ENCODE results near the gene CFAP77. TPM values are rescaled to one million over a fixed set of nuclear protein-coding genes. Genes with fewer than 3 reads are reported as not detected.

Gene CFAP77
- total RNA-seq, 4 donors from 2014 or later: not detected

DNA sequence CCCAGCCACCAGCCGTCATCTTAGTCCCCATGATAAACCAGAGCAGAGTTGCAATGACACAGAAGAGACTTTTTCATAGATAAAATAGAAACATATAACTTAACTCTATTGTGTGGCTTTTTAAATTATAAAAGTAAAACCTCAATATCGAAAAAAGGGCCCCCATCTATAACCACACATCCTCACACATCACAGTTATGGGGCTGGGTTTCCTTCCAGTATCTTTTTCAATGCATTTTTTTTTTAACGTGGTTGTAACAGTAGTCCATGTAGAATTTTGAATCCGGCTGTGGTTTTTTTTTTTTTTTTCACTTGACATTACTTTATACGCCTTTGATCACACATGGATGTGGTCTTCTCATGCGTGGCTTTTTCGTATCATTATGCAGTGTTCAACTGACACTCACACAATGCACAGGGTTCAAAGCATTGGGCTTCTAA, 77.4 kb downstream of the CFAP77 start:
- no peak overlapping the region for H3K27ac ChIP-seq
- no peaks in the 10 kb centered on the region for H3K9me3 ChIP-seq
- DNase-seq: no peak
- in situ Hi-C loops (cut with MboI; ENCODE audit: low pct_ligation_motif_present in 1 of 4, low pct_unique_long_range_greater_than_20kb in 1 of 4, low sequenced_read_pairs in 3 of 4): no loop called here
- intact Hi-C loops (cut with DNase I; ENCODE audit: low total_unique reads): no loop called here
- TF ChIP-seq EP300 (IDR thresholded peaks at IDR 0.05; ENCODE audit: low read depth) (no peak), POLR2A (IDR thresholded peaks at IDR 0.05) (no peak), POLR2AphosphoS5 (IDR thresholded peaks at IDR 0.05) (no peak)
- TF ChIP-seq, protein P1, sequence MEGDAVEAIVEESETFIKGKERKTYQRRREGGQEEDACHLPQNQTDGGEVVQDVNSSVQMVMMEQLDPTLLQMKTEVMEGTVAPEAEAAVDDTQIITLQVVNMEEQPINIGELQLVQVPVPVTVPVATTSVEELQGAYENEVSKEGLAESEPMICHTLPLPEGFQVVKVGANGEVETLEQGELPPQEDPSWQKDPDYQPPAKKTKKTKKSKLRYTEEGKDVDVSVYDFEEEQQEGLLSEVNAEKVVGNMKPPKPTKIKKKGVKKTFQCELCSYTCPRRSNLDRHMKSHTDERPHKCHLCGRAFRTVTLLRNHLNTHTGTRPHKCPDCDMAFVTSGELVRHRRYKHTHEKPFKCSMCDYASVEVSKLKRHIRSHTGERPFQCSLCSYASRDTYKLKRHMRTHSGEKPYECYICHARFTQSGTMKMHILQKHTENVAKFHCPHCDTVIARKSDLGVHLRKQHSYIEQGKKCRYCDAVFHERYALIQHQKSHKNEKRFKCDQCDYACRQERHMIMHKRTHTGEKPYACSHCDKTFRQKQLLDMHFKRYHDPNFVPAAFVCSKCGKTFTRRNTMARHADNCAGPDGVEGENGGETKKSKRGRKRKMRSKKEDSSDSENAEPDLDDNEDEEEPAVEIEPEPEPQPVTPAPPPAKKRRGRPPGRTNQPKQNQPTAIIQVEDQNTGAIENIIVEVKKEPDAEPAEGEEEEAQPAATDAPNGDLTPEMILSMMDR (IDR thresholded peaks at IDR 0.05): no peak
- H3K4me1 ChIP-seq: no peaks in the 10 kb centered on the region
- 66 to 67% methylated on average over 7 of the region's 7 CpGs for WGBS, 2 donors (ENCODE audit: low coverage in 1 of 2)
- no peak overlapping the region for H3K4me3 ChIP-seq
- no peaks in the 10 kb centered on the region for H3K36me3 ChIP-seq
- peaks cover 85% of the 10 kb centered on the region for H3K27me3 ChIP-seq

GRCh38 chr9:132487980-132488535, 78.0 kb downstream of the CFAP77 start:
- in situ Hi-C loops (cut with MboI; ENCODE audit: low pct_ligation_motif_present in 1 of 4, low pct_unique_long_range_greater_than_20kb in 1 of 4, low sequenced_read_pairs in 3 of 4) (no loop called here), intact Hi-C loops (cut with DNase I; ENCODE audit: low total_unique reads) (no loop called here)
- TF ChIP-seq, protein P1 (IDR thresholded peaks at IDR 0.05): no peak
- no peak for TF ChIP-seq POLR2A (IDR thresholded peaks at IDR 0.05)
- no peak for TF ChIP-seq EP300 (IDR thresholded peaks at IDR 0.05; ENCODE audit: low read depth)
- TF ChIP-seq POLR2AphosphoS5 (IDR thresholded peaks at IDR 0.05): no peak
- H3K4me3 ChIP-seq: no peak overlapping the region
- WGBS, 2 donors (ENCODE audit: low coverage in 1 of 2): 38 to 48% methylated on average over 4 to 7 of the region's 7 CpGs
- no peak overlapping the region for H3K27ac ChIP-seq
- no peaks in the 10 kb centered on the region for H3K4me1 ChIP-seq
- H3K27me3 ChIP-seq: peaks cover 84% of the 10 kb centered on the region
- H3K9me3 ChIP-seq: no peaks in the 10 kb centered on the region
- H3K36me3 ChIP-seq: no peaks in the 10 kb centered on the region
- no peak for DNase-seq

GRCh38 chr9:132488626-132489025, 78.6 kb downstream of the CFAP77 start:
- H3K4me3 ChIP-seq: no peak overlapping the region
- peaks cover 80% of the 10 kb centered on the region for H3K27me3 ChIP-seq
- no peak for DNase-seq
- H3K36me3 ChIP-seq: no peaks in the 10 kb centered on the region
- H3K27ac ChIP-seq: no peak overlapping the region
- H3K4me1 ChIP-seq: no peaks in the 10 kb centered on the region
- intact Hi-C loops (cut with DNase I; ENCODE audit: low total_unique reads): no loop called here
- no peaks in the 10 kb centered on the region for H3K9me3 ChIP-seq
- in situ Hi-C loops (cut with MboI; ENCODE audit: low pct_ligation_motif_present in 1 of 4, low pct_unique_long_range_greater_than_20kb in 1 of 4, low sequenced_read_pairs in 3 of 4): no loop called here
- WGBS, 2 donors (ENCODE audit: low coverage in 1 of 2): 46% methylated on average over 9 of the region's 9 CpGs; no CpG with 5 or more reads in 1 of the 2 donors
- no peak for TF ChIP-seq POLR2AphosphoS5 (IDR thresholded peaks at IDR 0.05)

GRCh38 chr9:132489536-132489935, 79.5 kb downstream of the CFAP77 start:
- Histone ChIP-seq H3K4me3 (no peak overlapping the region), H3K27ac (no peak overlapping the region), H3K27me3 (peaks cover 82% of the 10 kb centered on the region), H3K36me3 (no peaks in the 10 kb centered on the region), H3K9me3 (no peaks in the 10 kb centered on the region), H3K4me1 (no peaks in the 10 kb centered on the region)
- in situ Hi-C loops (cut with MboI; ENCODE audit: low pct_ligation_motif_present in 1 of 4, low pct_unique_long_range_greater_than_20kb in 1 of 4, low sequenced_read_pairs in 3 of 4): no loop called here
- intact Hi-C loops (cut with DNase I; ENCODE audit: low total_unique reads): no loop called here
- no peak for DNase-seq
- TF ChIP-seq POLR2A (IDR thresholded peaks at IDR 0.05) (no peak), EP300 (IDR thresholded peaks at IDR 0.05; ENCODE audit: low read depth) (no peak), POLR2AphosphoS5 (IDR thresholded peaks at IDR 0.05) (no peak)
- TF ChIP-seq, protein P1 (IDR thresholded peaks at IDR 0.05): no peak
- WGBS, 2 donors (ENCODE audit: low coverage in 1 of 2): 72% methylated on average over 9 of the region's 9 CpGs; no CpG with 5 or more reads in 1 of the 2 donors

- WGBS, 2 donors (ENCODE audit: low coverage in 1 of 2): 78 to 83% methylated on average over 2 of the region's 2 CpGs
- in situ Hi-C loops (cut with MboI; ENCODE audit: low pct_ligation_motif_present in 1 of 4, low pct_unique_long_range_greater_than_20kb in 1 of 4, low sequenced_read_pairs in 3 of 4) (no loop called here), intact Hi-C loops (cut with DNase I; ENCODE audit: low total_unique reads) (no loop called here)
- no peak overlapping the region for H3K4me3 ChIP-seq
- no peak overlapping the region for H3K27ac ChIP-seq
- no peaks in the 10 kb centered on the region for H3K9me3 ChIP-seq
- no peak for DNase-seq
- H3K27me3 ChIP-seq: peaks cover 40% of the 10 kb centered on the region
- TF ChIP-seq POLR2AphosphoS5 (IDR thresholded peaks at IDR 0.05): no peak
- TF ChIP-seq, protein P1 (IDR thresholded peaks at IDR 0.05): no peak
- TF ChIP-seq EP300 (IDR thresholded peaks at IDR 0.05; ENCODE audit: low read depth): no peak
- no peak for TF ChIP-seq POLR2A (IDR thresholded peaks at IDR 0.05)
- H3K4me1 ChIP-seq: no peaks in the 10 kb centered on the region
- H3K36me3 ChIP-seq: no peaks in the 10 kb centered on the region
Measured at GRCh38 chr9:132494857-132495256, 84.8 kb downstream of the CFAP77 start.

Measured in transverse colon (tissue), 4 donors.